HG02642 (cell line): ENCODE data around the gene LONP2.
"Not testable (repeated sequence)": the region's sequence is repeated elsewhere in the genome, so short reads cannot be mapped to it uniquely, and the experiment has no call there.

Source experiments
- ATAC-seq: cut with Tn5 transposase; IDR thresholded peaks from one replicate; pipeline ENCODE4 v1.9.1; 2021; ENCODE audit warnings: mild to moderate bottlenecking; ENCODE audit not compliant: unreplicated experiment, poor library complexity

Gene LONP2

GRCh38 chr16:48330841-48331192 lies 86.7 kb downstream of the LONP2 start:
- ATAC-seq, result no peak

GRCh38 chr16:48332978-48333377 lies 88.9 kb downstream of the LONP2 start:
- no peak for ATAC-seq

DNA sequence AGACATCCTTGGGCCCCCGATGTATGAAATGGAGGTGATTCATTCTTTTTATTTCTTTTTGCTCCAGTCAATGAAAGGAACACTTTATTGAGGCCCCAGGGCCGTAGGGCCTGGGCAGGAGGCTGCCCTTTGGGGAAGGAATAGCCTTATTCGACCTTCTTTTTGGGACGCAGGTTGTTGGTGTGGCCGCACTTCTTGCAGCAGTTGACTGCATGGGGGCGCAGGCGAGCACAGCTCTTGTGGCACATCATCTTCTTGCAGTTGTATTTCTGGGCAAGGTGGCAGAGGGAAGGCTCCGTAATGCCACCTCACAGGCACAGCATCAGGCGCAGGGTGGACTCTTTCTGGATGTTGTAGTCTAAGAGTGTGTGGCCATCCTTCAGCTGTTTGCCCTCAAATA lies 90.2 kb downstream of the LONP2 start:
- ATAC-seq, result no peak

DNA sequence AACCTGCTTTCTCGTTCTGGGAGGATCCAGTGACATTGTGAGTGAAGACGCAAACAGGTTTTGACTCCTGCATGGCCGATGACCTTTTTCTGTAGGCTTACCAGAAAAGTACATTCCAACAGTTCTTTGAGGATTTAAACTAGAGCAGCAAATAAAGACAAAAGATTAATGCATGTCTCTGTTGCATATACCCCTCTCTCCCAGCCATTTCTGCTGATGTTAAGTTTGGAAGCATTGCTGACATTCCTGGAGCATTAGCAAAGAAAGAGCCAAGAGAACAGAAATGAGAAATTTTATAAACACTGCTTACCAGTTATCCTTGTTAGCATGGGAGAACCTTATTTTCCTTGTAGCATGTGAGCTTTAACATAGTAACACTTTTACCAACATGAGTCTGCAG lies 91.9 kb downstream of the LONP2 start:
- ATAC-seq, result no peak

DNA sequence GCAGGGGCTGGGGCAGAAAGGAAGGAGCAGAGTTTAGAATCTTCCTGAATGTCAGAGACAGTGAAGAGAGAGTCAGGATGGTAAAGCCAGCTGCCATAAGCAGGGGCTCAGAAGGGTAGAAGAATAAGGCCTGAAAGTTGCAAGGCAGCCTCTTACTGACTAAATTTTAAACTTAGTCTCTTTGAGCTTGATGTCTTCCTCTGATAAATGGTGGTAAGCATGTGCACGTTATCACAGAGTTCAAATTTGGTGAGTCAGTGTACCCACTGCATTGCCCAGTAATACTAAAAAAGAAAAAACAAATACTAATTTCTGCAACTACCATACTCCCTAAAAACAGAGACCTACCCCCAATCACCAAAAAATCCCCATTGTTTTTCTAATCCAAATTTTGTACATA lies 96.0 kb downstream of the LONP2 start:
- no peak for ATAC-seq

DNA sequence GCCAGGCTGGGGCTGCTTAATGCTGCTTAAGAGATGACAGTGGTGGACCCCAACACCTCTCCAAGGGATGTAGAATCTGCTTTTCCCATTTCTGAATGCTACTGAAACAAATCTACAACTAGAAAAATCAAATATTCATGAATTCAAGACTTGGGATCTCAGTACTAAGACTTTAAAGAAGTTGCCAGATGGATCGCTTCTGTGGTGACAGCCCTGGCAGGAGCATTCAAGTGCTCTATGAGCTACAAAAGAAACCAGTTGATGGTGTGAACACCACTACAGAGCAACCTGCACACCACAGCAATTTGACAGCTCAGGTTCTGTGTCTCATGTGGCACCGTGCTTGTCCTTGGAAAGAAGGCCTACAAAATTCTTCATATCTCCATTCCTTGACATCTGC lies 98.5 kb downstream of the LONP2 start:
- no peak for ATAC-seq

DNA sequence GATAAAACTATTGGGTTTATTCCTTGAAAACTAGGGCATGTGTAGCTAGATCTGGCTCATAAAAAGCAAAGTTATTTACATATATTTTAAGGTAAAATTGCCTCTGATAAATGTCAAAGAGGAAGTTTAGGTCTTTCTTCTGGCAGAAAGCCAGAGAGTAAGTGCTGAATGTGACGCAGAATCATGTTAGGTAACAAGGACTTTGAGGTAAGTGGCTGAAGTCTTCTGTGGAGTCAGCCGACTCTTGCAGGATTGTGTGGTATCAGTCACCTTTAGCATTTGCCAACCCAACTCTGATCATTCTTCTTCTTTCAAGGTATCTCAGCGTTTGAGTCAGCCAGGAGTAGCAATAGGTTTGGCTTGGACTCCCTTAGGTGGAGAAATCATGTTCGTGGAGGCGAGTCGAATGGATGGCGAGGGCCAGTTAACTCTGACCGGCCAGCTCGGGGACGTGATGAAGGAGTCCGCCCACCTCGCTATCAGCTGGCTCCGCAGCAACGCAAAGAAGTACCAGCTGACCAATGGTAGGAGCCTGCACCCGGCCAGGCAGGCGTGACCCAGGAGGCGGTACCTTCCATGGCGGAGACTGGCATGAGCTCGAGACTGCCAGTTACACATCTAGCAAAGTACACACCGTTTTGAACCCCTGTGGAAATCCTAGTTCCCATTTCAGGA lies 103.2 kb downstream of the LONP2 start:
- no peak for ATAC-seq

- no peak for ATAC-seq
Measured at GRCh38 chr16:48347980-48348379, 103.9 kb downstream of the LONP2 start.

GRCh38 chr16:48350736-48351135 lies 106.6 kb downstream of the LONP2 start:
- no peak for ATAC-seq

DNA sequence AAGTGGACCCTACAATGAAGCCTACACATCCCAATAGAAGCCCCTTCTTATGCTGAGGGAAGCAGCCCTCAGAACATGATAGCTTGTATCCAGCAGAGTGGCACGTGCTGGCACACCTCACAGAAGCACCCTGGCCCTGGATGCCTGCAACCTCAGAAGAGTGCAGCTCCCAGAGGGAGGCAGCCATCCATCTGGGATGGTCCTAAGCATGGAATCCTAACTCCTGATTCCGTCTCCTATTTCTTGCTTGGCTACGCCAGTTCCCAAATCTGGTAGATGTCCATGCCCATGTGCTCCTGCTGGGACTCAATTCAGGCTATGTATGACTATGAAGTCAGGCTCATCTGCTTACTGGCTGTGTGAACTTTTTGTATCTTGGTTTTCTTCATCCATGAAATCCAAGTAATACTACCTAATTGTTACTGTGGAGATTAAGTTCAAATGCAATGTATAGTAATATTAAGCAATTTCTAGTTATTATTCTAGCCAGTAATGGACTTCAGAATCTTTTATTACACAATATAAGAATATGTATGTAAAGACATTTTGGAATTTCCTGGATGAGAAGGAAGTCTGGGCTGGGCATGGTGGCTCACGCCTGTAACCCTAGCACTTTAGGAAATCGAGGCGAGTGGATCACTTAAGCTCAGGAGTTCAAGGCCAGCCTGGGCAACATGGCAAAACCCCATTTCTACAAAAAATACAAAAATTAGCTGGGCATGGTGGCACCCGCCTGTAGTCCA lies 108.7 kb downstream of the LONP2 start:
- ATAC-seq, result no peak

GRCh38 chr16:48353565-48354163 lies 109.6 kb downstream of the LONP2 start:
- ATAC-seq, result peak; percentile 78

- not testable (repeated sequence) for ATAC-seq
Measured at GRCh38 chr16:48354385-48354784, 110.3 kb downstream of the LONP2 start.

DNA sequence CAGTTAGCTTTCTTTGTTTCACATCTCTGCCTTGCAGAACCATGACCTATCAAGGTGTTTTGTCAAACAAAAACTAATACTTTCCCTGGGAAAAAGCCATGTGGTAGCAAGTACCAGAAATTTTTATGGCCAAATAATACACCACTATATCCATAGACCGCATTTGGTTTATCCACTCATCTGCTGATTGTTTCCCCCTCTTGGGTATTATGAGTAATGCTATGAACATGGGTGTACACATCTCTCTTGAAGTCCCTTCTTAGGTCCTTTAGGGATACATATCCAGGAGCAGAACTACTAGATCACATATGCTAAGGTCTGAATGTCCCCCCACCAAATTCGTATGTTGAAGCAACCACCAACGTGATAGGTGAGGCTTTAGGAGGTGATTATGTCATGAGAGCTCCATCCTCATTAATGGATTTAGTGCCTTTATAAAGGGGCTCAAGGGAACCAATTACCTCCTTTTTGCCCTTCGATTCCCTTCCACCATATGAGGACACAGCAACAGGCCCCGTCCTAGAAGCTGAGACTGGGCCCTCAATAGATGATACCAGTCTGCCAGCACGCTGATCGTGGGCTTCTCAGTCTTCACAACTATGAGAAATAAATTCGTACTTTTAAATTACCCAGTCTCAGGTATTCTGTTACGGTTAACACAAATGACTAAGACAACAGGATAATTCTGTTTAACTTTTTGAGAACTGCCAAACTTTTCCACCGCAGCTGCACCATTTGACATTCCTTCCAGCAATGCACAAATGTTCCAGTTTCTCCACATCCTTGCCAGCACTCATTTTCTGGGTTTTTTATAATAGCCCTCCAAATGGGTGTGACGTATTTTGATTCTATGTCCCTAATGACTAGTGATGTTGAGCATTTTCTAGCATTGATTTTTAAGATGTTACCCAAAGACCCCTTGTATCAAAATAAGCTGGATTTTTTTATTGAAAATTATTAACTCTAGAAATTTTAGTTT lies 111.1 kb downstream of the LONP2 start:
- no peak for ATAC-seq

- ATAC-seq, result no peak
Measured at GRCh38 chr16:48356633-48357376, 112.7 kb downstream of the LONP2 start.

DNA sequence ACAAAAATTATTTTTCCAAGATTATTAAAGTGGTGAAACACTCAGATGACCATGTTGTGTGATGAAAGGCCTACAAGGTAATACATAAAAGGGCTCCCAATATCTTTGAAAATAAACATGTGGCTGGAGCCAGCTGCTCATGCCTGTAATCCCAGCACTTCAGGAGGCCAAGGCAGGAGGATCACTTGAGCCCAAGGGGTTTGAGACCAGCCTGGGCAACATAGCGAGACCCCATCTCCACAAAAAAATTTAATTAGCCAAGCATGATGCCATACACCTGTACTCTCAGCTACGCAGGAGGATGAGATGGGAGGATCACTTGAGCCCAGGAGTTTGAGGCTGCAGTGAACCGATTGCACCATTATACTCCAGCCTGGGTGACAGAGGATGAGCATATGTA lies 114.3 kb downstream of the LONP2 start:
- ATAC-seq, result no peak

GRCh38 chr16:48359983-48360382 lies 115.9 kb downstream of the LONP2 start:
- ATAC-seq, result no peak

GRCh38 chr16:48361012-48361411 lies 116.9 kb downstream of the LONP2 start:
- ATAC-seq, result no peak

GRCh38 chr16:48361540-48362144 lies 117.5 kb downstream of the LONP2 start:
- ATAC-seq, result no peak

DNA sequence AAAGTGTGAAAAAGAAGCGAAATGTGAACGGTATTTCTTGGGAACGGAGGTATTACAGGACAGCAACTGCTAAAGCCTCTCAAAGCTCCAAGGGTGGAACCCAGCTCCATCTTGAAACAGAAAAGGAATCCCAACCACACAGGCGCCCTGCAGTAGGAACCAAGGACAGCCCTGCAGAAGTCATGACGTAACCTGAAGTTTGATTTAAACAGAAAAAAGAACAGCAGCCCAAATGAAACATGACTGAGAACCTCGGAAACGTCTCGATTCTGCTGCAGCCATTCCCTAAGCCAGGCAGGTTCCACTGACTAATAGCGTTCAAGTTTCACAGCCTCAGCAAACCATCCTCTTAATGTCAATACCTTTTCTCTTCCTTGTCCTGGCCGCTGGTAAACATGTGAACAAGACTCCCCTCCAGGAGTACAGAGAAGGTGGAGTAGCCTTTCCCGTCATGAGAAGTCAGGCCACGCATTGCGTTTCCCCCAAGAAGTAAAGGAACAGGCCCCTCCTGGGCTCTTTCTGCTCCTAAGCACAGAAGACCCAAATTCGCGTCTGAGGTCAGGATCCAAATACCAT lies 121.0 kb downstream of the LONP2 start:
- no peak for ATAC-seq
